ELR (cell line): Measurements from ENCODE around the gene MAPRE2.

Experiments used
- DNase-seq: peaks from one replicate; pipeline ENCODE4 v3.0.0-alpha.2; 2015; ENCODE audit warnings: low read depth

Gene MAPRE2

GRCh38 chr18:35038029-35038428 lies 3.2 kb upstream of the MAPRE2 start:
- DNase-seq = no peak

GRCh38 chr18:35038881-35039491 lies 2.2 kb upstream of the MAPRE2 start:
- DNase-seq = no peak

DNA sequence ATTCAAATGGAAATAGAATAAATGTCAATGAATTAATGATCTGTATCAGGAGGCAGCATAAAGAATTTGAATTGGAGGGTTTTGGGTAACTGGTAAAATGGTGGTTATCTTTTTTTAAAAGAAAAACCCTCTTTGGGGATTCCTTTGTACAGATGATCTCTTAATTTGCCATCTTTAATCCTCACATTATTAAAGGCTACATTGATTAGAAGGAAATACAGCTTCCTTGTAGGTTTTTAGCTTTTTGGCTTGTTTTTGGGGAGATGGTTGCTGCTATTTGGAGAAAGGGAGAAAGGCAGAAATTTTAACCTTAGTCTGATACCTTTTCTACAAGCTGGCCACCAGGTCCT lies 600 bp upstream of the MAPRE2 start:
- no peak for DNase-seq

DNA sequence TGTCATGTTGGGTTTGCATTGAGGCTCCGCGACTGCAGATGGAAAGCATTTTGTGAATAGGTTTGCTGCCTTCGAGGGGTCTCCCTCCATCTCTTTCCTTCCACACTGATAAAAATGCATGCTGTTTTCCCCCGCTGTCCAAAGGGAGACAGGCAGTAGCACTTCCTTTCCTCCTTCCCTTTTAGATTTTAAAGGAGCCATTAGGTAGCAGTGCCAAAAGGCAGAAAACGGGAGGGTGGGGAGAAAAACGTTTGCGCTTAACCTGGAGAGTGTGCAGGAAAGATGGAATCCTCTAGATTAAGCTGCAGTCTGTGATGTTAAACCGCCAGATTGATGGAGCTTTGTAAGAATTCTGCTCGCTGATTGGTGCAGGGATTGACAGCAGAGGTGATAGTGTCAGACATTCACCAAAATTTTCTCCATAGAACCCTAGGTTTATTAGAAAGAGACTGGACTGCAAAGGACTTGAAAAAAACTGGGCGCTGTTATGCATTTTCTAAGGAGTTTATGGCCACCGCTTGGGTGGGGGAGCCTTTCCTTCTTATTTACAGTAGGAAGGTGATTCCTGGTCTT lies 688 bp downstream of the MAPRE2 start:
- peak; percentile 41 for DNase-seq

DNA sequence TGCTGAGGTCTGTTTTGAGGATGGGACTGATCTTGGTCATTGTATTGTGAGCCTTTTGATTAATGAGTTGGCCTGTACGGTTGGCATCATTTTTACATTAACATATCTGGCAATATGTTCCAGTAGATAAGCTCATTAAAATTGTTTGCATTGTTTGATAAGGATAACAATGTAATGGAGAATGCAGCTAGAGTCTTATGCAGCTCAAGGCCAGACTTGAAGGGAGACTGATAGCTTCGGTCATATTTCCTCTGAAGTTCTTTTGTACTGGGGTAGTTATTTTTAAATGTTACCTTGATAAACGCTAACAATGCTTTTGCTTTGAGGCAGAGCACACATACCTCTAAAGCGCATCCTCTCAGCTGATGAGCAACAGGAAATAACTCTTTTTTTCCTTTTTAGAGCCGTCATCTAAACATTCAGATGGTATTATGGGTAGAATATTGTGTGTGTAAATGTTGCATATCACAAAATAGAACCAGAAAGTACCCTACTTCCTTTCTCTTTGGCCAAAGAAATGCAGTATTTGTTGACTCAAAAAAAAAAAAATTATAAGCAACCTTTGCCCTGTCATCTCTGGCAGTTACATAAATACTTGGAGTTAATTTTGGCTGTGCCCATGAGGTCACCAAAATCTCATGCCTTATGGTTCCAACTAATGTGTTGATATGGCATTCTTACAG lies 1.3 kb downstream of the MAPRE2 start:
- peak; percentile 65 for DNase-seq

- DNase-seq = no peak
Measured at GRCh38 chr18:35043207-35043606, 2.0 kb downstream of the MAPRE2 start.

DNA sequence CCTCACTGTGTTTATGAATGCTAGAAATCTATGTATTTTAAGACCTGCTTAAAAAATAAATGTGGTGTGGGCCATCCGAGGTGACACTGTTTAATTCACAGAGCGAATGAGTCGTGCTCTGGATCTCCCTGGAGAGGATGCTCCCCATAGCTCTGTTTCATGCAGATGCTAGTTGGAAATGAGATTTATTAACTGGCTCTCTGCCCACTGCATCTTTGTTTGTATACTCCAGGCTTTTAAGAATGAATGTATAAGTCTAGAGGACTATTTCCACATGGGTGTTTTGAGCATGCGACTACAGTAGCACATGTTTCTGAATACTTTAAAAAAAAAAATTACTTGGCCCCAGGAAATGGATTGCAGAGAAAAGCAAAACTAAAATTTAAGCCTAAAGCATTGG lies 3.9 kb downstream of the MAPRE2 start:
- DNase-seq = peak; percentile 57

- DNase-seq = no peak
Measured at GRCh38 chr18:35045806-35046205, 4.6 kb downstream of the MAPRE2 start.

DNA sequence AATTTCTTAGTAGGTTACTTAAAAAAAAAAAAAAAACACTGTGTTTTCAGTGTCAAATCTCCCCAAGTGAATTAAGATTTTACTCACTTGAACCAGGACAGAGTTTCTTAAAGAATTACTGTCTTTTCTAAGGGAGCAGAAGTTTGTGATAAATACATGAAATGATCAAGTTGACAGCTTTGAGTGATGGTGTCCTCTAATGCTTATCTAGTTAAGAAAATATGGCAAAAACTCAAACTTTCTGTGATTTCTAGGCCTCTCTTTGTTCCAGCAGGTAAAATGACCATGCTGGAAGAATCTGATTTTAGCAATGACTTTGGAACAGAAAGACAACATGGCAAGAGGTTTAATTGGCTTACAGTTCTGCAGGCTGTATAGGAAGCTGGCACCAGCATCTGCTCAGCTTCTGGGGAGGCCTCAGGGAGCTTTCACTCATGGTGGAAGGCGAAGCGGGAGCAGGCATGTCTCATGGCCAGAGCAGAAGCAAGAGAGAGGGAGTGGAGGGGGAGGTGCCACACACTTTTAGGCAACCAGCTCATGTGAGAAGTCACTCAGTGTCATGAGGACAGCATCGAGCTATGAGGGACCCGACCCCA lies 6.6 kb downstream of the MAPRE2 start:
- no peak for DNase-seq

DNA sequence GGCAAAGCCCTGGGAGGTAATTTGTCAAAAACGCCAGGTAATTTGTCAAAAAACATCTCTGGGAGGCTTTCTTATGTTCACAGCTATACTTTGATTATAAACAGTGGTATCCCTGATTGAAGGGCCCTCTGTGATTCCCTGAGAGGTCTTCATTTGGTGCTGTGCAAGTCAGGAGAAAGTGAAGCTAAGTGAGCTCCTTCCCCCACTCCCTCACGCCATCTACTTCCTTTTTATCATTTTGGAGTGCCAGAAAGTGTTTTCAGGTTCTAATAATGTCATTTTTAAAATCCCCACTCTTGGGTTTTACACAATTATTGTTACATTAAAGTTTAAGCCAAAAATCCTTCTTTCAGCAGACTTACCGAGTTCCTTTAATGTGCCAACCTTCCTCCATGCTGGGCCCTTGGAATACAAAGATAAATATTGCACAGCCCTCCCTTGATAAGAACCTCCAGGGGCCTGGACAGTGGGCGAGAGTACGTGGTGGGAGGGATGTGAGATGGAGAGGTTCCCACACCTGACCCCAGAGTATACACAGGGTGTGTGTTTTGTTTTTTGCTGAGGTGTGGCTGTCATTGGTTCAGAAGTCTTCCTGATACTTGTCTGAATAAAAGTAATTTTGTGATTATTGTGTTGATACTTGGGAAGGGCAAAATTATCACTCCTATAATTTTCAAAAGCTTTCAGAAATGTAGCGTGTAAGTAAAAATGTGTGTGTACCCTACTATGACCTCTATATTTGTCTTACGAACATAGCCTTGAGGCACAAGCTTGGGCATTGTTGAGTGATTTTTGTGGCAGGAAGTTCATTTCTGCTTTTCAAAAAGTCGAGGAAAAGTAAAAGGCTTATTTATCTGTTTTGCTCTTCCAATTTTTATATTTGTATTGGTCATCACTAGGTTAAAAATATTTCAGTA lies 8.2 kb downstream of the MAPRE2 start:
- DNase-seq = peak; percentile 42

- no peak for DNase-seq
Measured at GRCh38 chr18:35050028-35050546, 8.9 kb downstream of the MAPRE2 start.

- no peak for DNase-seq
Measured at GRCh38 chr18:35050705-35051195, 9.5 kb downstream of the MAPRE2 start.

DNA sequence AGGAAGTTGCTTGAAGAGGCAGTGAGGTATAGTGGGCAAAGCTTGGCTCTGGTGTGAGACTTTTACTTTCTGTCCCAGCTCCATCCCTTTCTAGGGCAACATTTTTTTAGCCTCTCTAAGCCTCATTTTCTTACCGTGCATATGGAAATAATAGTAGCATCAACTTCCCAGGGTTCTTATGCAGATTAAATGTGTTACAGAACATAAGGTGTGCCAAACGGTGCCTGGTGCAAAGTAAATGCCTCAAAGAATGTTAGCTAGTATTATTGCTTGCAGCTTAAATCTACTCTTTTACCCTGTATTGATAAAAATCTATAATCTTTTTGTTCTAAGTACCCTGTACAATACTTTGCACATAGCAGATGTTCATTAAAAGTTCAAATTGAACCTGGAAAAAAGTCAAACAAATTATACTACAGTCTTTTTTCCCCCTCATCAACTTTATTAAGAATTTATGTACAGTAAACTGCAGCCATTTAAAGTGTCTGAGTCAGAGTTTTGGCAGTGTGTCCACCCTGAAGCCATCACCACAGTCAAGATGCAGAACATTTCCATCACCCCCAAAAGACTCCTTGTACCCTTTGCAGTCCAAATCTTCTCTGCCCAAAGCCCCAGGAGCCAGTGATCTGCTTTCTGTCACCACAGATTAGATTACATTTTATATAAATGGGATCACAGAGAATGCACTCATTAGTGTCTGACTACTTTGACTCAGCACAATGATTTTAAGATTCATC lies 10.6 kb downstream of the MAPRE2 start:
- DNase-seq = no peak

DNA sequence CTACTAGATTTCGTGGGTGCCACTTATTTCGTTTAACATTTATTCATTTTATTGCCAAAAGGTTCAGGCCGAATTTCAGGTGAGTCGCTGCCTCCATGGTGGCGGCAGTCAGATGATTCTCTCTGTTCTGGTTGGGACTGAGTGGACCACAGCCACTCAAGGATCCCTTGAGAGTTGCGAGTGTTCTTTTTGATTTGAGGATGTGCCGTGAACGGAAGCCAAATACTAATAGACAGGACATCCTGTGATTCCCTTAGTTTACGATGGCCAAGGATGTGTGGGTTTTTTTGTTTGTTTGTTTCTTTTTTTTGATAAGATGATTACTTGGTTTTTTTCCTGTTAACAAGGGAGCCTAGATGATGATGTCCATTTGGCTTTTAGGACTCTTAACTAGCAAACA lies 13.2 kb downstream of the MAPRE2 start:
- DNase-seq = no peak

DNA sequence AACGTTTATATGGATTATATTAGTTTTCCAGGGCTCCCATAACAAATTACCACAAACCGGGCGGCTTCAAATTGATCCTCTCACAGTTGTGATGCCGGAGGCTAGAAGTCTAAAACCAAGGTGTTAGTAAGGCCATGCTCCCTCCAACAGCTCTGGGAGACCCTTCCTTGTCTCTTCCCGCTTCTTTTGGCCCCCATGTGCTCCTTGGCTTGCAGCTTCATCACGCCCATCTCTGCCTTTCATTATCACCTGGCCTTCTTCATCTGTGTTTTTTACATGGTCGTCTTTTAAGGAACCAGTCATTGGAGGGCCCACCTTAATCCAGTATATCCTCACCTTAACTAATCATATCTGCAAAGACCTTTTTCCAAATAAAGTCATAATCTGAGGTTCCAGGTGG lies 13.9 kb downstream of the MAPRE2 start:
- no peak for DNase-seq

GRCh38 chr18:35055726-35056125 lies 14.5 kb downstream of the MAPRE2 start:
- no peak for DNase-seq

DNA sequence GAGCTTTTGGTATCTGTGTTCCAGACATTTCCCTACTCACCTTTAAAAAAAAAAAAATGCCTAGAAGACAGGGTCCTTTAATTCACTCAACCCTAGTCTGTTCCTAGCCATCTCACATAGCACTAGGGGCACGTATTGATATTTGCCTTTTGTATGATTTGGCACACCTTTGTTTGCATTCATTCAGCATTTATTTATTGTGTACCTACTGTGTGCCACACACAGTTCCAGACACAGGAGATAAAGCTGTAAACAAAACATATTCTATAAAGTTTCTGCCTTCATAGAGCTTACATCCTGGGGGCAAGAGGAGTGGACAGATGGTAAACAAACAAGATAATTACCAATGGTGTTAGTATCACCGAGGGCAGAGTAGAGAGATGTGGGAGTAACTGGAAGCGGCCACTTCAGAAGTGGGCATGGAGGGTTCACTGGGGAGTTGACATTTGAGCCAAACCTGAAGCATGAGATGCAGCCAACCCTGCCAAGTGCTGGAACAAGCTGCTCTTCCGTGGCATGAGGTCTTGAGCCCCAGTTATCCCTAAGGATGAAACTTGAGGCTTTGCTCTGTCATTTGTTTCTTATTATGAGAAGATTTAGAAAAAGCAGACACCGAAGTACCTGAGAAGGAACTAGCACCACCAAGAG lies 18.2 kb downstream of the MAPRE2 start:
- DNase-seq = no peak

DNA sequence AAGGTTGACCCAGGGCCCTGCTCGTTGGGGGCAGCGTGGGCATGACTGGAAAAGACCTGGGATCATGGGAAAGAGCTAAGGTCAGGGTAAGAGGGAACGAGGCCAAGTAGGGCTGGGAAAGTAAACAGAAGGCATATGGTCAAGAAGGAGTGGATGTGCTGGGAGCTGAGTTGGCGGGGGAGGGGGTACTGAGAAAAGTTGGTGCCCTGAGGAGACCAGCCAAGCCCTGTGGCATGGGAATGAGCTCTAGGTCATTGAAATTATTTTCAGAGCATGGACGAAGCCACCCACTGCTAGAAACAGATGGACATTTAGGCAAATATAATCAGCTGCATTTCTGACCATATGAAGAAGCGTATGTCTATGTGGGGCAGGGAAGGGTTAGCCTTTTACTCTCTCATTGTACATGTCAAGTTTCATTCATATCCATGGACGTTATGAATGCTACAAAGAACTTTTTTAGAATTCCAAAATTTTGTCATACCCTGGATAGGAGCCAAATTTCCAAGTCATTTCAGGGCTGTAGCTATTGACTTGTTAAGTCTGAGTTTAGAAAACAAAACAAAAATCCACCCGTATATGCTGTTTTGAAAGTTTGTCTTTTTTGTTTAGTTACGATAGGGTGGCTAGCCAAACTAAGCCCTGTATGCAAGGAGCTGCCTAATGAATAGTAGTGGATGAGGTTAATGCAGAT lies 19.1 kb downstream of the MAPRE2 start:
- no peak for DNase-seq

- DNase-seq = no peak
Measured at GRCh38 chr18:35061336-35061735, 20.1 kb downstream of the MAPRE2 start.

DNA sequence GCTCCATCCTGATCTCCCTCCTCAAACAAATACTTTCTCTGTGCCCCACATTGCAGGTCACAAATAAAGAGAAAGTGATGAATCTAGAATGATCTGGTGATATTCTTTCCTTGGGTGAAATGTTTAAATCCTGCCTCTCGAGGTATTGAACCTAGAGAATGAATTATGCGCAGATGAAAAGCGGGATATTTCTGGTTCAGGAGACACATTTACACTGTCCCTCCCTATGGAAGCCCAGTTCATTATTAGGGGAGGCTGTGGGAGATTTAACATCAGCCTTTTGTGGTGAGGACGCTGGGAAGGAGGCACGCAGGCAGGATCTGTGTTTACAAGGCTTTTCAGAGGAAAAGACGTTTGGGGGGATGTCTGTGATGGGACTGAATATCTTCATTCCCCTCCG lies 20.6 kb downstream of the MAPRE2 start:
- no peak for DNase-seq
